T-helper 2 cell treated with Interferon-gamma antibody and Interleukin-4, amounts not matched to agents 5 μg/mL and 100 μg/mL, for 36 hours (primary cell): ENCODE measurements around the gene PRAC2.
A peak's percentile ranks its signal among the peaks of the same experiment; 100 is the strongest.

ENCODE experiments used
- DNase-seq: peaks from one replicate; pipeline ENCODE4 v3.0.0; 2021; ENCODE audit warnings: low spot score
- H3K27ac Mint-ChIP-seq: one replicate; pipeline ENCODE4 v1.8.0; 2021; ENCODE audit warnings: mild to moderate bottlenecking, mixed read lengths
- H3K27me3 Mint-ChIP-seq: one replicate; pipeline ENCODE4 v1.8.0; 2021; ENCODE audit warnings: low read depth, mixed read lengths
- H3K36me3 Mint-ChIP-seq: one replicate; pipeline ENCODE4 v1.8.0; 2021; ENCODE audit warnings: low read depth, mixed read lengths
- H3K4me1 Mint-ChIP-seq: one replicate; pipeline ENCODE4 v1.8.0; 2021; ENCODE audit warnings: low read depth, mixed read lengths
- H3K4me3 Mint-ChIP-seq: one replicate; pipeline ENCODE4 v1.8.0; 2022; ENCODE audit warnings: mild to moderate bottlenecking, moderate library complexity, mixed read lengths
- H3K9me3 Mint-ChIP-seq: one replicate; pipeline ENCODE4 v1.8.0; 2021; ENCODE audit warnings: mixed read lengths

Gene PRAC2

GRCh38 chr17:48722915-48723422 lies at the start of gene PRAC2:
PRAC2 (plus strand) TSS chr17:48723185; CDS start chr17:48724411, 1,226 bp downstream.
- Mint-ChIP-seq H3K27ac (peak within 1 kb of the TSS; percentile 62), H3K4me1 (peaks cover 14% of the 10 kb centered on the region), H3K27me3 (peaks cover 97% of the 10 kb centered on the region), H3K36me3 (no peaks in the 10 kb centered on the region), H3K9me3 (no peaks in the 10 kb centered on the region), H3K4me3 (peak within 1 kb of the TSS; percentile 58)
- no peak for DNase-seq

- Mint-ChIP-seq H3K27ac (no peak overlapping the region), H3K36me3 (no peaks in the 10 kb centered on the region), H3K27me3 (peaks cover 57% of the 10 kb centered on the region), H3K4me3 (no peak overlapping the region), H3K9me3 (no peaks in the 10 kb centered on the region), H3K4me1 (peaks cover 2% of the 10 kb centered on the region)
- no peak for DNase-seq
These were observed 45.9 kb upstream of the PRAC2 start for GRCh38 chr17:48676963-48677558.

- Mint-ChIP-seq H3K27me3 (peaks cover 53% of the 10 kb centered on the region), H3K4me1 (peaks cover 2% of the 10 kb centered on the region), H3K9me3 (no peaks in the 10 kb centered on the region), H3K4me3 (no peak overlapping the region), H3K27ac (no peak overlapping the region), H3K36me3 (no peaks in the 10 kb centered on the region)
- DNase-seq = peak; percentile 54
These were observed 44.6 kb upstream of the PRAC2 start for GRCh38 chr17:48678141-48678971.

- no peaks in the 10 kb centered on the region for H3K9me3 Mint-ChIP-seq
- H3K27me3 Mint-ChIP-seq = peaks cover 46% of the 10 kb centered on the region
- no peak overlapping the region for H3K27ac Mint-ChIP-seq
- DNase-seq = no peak
- no peaks in the 10 kb centered on the region for H3K36me3 Mint-ChIP-seq
- H3K4me1 Mint-ChIP-seq = peaks cover 2% of the 10 kb centered on the region
- H3K4me3 Mint-ChIP-seq = no peak overlapping the region
These were observed 43.4 kb upstream of the PRAC2 start for GRCh38 chr17:48679385-48680096.

- Mint-ChIP-seq H3K36me3 (no peaks in the 10 kb centered on the region), H3K4me1 (peaks cover 2% of the 10 kb centered on the region), H3K9me3 (no peaks in the 10 kb centered on the region), H3K4me3 (no peak overlapping the region), H3K27me3 (peaks cover 38% of the 10 kb centered on the region), H3K27ac (no peak overlapping the region)
- no peak for DNase-seq
These were observed 41.4 kb upstream of the PRAC2 start for GRCh38 chr17:48681609-48682008.

- Mint-ChIP-seq H3K36me3 (no peaks in the 10 kb centered on the region), H3K4me3 (no peak overlapping the region), H3K9me3 (no peaks in the 10 kb centered on the region), H3K27me3 (peaks cover 20% of the 10 kb centered on the region), H3K4me1 (no peaks in the 10 kb centered on the region), H3K27ac (no peak overlapping the region)
- no peak for DNase-seq
These were observed 32.3 kb upstream of the PRAC2 start for GRCh38 chr17:48690655-48691054.

- H3K27me3 Mint-ChIP-seq = peaks cover 31% of the 10 kb centered on the region
- DNase-seq = no peak
- no peak overlapping the region for H3K27ac Mint-ChIP-seq
- H3K4me3 Mint-ChIP-seq = no peak overlapping the region
- no peaks in the 10 kb centered on the region for H3K4me1 Mint-ChIP-seq
- no peaks in the 10 kb centered on the region for H3K36me3 Mint-ChIP-seq
- H3K9me3 Mint-ChIP-seq = no peaks in the 10 kb centered on the region
These were observed 30.9 kb upstream of the PRAC2 start for GRCh38 chr17:48692049-48692448.

- no peak overlapping the region for H3K4me3 Mint-ChIP-seq
- H3K9me3 Mint-ChIP-seq = no peaks in the 10 kb centered on the region
- no peak for DNase-seq
- peaks cover 38% of the 10 kb centered on the region for H3K27me3 Mint-ChIP-seq
- H3K36me3 Mint-ChIP-seq = no peaks in the 10 kb centered on the region
- H3K4me1 Mint-ChIP-seq = no peaks in the 10 kb centered on the region
- no peak overlapping the region for H3K27ac Mint-ChIP-seq
These were observed 29.8 kb upstream of the PRAC2 start for GRCh38 chr17:48693178-48693577.

- H3K27me3 Mint-ChIP-seq = peaks cover 55% of the 10 kb centered on the region
- H3K27ac Mint-ChIP-seq = no peak overlapping the region
- no peaks in the 10 kb centered on the region for H3K4me1 Mint-ChIP-seq
- H3K9me3 Mint-ChIP-seq = no peaks in the 10 kb centered on the region
- no peaks in the 10 kb centered on the region for H3K36me3 Mint-ChIP-seq
- H3K4me3 Mint-ChIP-seq = no peak overlapping the region
- no peak for DNase-seq
These were observed 21.0 kb upstream of the PRAC2 start for GRCh38 chr17:48701864-48702532.

- Mint-ChIP-seq H3K27me3 (peaks cover 67% of the 10 kb centered on the region), H3K4me3 (no peak overlapping the region), H3K4me1 (no peaks in the 10 kb centered on the region), H3K9me3 (no peaks in the 10 kb centered on the region), H3K36me3 (no peaks in the 10 kb centered on the region), H3K27ac (no peak overlapping the region)
- no peak for DNase-seq
These were observed 18.4 kb upstream of the PRAC2 start for GRCh38 chr17:48704361-48705248.

- Mint-ChIP-seq H3K4me3 (no peak overlapping the region), H3K9me3 (no peaks in the 10 kb centered on the region), H3K27ac (no peak overlapping the region), H3K27me3 (peaks cover 65% of the 10 kb centered on the region), H3K4me1 (no peaks in the 10 kb centered on the region), H3K36me3 (no peaks in the 10 kb centered on the region)
- DNase-seq = no peak
These were observed 11.9 kb upstream of the PRAC2 start for GRCh38 chr17:48711128-48711527.

- Mint-ChIP-seq H3K4me1 (peaks cover 4% of the 10 kb centered on the region), H3K27me3 (peaks cover 78% of the 10 kb centered on the region), H3K36me3 (no peaks in the 10 kb centered on the region), H3K4me3 (no peak overlapping the region), H3K27ac (no peak overlapping the region), H3K9me3 (no peaks in the 10 kb centered on the region)
- DNase-seq = no peak
These were observed 7.2 kb upstream of the PRAC2 start for GRCh38 chr17:48715496-48716399.
